ENCODE data around the gene ACSS3.

ACSS3 gene

DNA sequence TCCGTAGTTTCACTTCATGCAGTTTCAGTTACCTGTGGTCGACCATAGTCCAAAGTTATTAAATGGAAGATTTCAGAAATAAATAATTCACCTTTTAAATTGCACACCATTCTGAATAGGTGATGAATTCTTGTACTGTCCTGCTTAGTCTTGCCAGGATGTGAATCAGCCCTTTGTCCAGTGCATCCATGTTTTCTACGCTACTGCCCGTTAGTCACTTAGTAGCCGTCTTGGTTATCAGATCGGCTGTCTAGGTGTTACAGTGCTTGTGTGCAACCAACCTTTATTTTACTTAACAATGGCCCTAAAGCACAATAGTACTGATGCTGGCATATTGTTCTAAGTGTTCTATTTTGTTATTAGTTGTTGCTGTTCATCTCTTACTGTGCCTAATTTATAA, 146.7 kb downstream of the ACSS3 start:
- DNase-seq (ENCODE audit: low spot score) = no peak

GRCh38 chr12:81229759-81230158, 151.9 kb downstream of the ACSS3 start:
- no peak for DNase-seq (ENCODE audit: low spot score)

DNA sequence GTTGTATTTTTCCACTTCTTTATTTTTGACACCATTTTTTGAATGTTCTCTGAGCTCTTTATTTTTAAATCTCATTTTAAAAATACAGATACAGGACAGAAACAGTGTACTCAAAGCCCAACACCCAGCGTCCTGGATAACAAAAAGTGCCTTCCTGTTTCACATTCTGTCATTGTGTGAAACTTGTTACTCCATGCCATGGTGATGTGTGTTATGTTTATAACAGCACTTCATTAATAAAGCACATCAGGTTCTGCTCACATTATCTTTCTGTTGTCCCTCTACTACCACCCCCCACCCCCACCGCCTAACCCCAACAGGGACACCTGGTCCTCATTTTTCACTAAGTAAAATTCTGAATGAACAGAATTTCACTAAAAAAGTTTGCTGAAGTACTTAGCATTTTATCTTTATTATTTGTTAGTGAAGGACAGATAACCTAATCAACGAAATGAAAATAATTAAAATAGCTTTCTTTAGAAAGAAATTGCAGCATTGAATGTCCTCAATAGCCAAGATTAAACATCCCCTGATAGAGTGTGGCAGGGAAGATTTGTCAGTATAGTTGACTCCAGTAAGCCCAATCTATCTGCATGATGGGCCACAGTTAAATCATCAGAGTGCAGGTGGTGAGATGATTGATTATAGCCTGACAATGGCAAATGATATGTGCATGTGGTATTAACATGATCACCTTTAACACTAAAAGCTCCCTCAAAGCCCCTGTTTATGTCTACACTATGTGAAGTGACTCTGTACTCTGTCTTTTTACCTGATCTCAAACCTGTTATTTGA, 153.9 kb downstream of the ACSS3 start:
- no peak for DNase-seq (ENCODE audit: low spot score)

DNA sequence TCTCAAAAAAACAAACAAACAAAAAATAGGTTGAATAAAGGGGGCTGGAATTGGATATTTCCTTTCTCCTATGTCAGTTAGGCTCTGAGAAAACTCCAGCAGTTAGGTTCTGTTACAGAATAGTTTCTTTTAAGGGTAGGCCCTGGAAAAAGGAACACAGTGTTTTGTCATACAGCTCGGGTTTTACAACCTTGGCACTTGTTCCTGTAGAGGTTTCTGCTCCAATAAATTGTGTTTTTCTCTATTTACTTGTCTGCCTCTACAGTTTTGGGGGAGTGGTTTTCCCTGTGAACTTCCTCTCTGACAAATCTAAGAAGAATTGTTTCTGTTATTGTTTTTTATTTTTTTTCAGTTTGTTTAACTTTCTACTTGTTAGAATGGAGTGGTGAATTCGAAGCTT, 167.6 kb downstream of the ACSS3 start:
- DNase-seq (ENCODE audit: low spot score) = no peak

GRCh38 chr12:81245907-81246570, 168.2 kb downstream of the ACSS3 start:
- DNase-seq (ENCODE audit: low spot score) = no peak

GRCh38 chr12:81249976-81250375, 172.1 kb downstream of the ACSS3 start:
- DNase-seq (ENCODE audit: low spot score) = no peak

DNA sequence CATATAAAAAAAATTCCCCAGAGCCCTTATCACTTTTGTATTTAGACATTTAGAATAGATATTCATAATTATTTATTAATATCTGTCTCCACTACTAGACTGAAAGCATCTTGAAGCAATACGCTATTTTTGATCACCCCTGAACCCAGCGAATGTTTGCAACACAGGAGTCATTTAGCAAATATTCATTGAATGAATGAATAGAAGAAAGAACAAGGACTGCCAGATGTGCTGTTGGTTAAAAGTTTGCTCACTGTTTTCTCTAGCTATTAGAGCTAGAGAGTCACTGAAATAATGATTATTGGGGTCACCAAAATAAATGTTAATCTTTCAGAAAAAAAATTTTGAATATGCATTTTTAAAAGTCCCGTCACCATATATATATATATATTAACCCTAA, 174.3 kb downstream of the ACSS3 start:
- DNase-seq (ENCODE audit: low spot score) = no peak

DNA sequence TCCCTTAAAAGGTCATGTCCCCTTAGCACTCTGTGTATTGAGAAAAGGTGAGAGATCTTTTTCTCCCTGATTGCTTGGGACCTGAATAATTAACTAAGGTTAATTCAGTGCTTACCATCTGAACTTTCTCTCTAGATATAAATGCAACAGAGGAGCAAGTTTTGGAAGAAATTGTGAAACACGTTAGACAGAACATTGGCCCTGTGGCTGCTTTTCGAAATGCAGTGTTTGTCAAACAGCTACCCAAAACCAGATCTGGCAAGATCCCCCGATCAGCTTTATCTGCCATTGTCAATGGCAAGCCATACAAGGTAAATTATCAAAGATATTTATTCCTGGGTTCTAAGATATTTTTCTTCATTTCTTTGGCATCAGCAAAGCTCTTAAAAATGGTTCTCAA, 175.5 kb downstream of the ACSS3 start:
- DNase-seq (ENCODE audit: low spot score) = no peak

- no peak for DNase-seq (ENCODE audit: low spot score)
Measured at GRCh38 chr12:81255456-81255855, 177.6 kb downstream of the ACSS3 start.

DNA sequence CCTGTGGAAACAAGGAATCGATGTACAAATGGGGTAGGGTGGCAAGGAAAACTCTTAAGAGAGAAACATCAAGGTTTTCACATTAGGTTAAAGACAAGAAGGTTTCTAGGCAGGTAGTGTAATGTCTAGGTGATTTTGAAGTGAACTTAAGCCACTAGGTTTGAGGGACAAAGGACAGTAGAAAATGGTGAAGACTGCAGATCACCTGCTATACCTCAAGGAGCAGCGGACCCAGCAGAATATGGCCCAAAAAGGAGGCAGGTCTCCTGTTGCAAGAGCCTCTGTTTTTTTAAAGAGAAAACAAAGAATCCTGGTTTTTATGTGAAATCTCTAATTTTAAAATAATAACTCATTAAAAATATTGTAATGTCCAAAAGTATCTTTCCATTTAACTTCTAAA, 178.1 kb downstream of the ACSS3 start:
- DNase-seq (ENCODE audit: low spot score) = no peak

DNA sequence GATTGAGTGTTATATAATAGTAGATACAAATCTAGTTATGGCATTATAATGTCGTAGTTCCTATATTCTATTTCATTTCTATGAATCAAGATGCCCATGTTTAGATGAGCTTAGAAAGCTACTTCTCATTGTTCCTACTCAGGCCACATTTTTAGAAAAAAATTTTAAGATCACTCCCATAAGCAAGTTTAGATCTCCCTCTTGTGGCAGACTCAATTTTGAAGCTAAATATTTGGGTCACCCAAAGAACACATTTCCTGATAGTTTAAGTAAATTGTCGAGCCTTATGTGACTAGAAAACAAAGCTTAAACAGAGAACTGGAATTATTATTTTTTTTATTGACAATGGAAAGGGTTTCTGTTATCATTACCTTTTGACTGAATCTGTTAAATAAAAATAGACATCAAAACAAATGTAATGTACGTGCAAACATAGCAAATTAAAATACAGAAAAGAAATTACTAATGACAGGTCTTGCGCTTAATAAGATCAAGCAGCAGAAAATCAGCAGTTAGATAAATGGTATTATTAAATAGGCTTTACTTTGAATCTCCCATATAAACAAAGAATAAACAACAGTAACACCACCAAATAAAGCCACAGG, 180.2 kb downstream of the ACSS3 start:
- DNase-seq (ENCODE audit: low spot score) = no peak

DNA sequence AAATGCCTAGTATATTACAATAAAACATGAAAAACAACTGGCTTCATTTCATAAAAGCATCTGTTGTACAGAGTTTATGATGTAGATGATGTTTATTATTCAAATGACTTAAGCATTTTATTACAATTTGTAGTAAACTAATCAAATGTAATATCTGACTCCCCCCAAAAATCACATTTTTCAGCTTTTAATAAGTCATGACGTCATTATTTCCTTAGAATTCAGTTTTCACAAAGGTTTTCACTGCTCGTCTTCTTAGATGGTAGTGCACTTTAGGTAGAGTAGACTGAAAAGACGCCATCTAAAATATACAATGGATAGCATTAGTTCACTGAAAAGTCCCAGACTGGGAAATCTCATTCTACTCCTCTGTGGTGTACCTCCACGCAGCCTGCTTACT, 181.5 kb downstream of the ACSS3 start:
- DNase-seq (ENCODE audit: low spot score) = no peak

GRCh38 chr12:81261508-81262207, 183.8 kb downstream of the ACSS3 start:
- DNase-seq (ENCODE audit: low spot score) = no peak

- DNase-seq (ENCODE audit: low spot score) = no peak
Measured at GRCh38 chr12:81263072-81263471, 185.2 kb downstream of the ACSS3 start.

DNA sequence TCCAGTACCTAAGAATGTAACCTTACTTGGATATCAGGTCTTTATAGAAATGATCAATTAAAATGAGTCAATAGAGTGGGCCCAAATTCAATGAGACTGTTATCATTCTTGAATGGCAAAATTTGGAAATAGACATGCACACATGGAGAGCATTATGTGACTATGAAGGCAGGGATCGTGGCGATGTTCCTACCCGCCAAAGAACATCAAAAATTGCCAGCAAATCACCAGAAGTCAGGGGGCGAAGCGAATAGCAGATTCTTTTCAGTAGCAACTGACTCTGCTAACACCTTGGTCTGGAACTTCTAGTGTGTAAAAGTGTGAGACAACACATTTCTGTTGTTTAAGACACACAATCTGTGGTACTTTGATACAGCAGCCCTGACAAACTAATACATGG, 192.5 kb downstream of the ACSS3 start:
- DNase-seq (ENCODE audit: low spot score) = no peak

GRCh38 chr12:81274637-81275529, 197.0 kb downstream of the ACSS3 start:
- no peak for DNase-seq (ENCODE audit: low spot score)

GRCh38 chr12:81284137-81284536, 206.3 kb downstream of the ACSS3 start:
- DNase-seq (ENCODE audit: low spot score) = no peak

DNA sequence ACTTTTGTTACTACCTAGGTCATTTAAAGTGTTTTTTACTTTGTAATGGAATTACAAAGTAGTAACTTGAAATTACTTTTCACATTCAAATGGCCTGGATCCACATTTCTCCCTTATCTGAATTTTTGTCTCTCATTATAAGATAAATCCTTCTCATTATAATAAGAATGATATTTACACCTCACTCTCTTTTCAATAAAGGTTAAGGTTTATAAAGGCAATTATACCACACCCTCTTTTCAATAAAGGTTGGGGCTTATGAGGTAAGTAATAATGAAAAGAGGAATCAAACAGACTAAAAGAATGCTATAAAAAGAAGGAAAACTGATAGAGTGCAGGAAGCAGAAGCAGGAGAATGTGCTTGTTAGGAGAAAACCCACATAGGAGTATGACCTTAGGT, 210.8 kb downstream of the ACSS3 start:
- DNase-seq (ENCODE audit: low spot score) = no peak

DNA sequence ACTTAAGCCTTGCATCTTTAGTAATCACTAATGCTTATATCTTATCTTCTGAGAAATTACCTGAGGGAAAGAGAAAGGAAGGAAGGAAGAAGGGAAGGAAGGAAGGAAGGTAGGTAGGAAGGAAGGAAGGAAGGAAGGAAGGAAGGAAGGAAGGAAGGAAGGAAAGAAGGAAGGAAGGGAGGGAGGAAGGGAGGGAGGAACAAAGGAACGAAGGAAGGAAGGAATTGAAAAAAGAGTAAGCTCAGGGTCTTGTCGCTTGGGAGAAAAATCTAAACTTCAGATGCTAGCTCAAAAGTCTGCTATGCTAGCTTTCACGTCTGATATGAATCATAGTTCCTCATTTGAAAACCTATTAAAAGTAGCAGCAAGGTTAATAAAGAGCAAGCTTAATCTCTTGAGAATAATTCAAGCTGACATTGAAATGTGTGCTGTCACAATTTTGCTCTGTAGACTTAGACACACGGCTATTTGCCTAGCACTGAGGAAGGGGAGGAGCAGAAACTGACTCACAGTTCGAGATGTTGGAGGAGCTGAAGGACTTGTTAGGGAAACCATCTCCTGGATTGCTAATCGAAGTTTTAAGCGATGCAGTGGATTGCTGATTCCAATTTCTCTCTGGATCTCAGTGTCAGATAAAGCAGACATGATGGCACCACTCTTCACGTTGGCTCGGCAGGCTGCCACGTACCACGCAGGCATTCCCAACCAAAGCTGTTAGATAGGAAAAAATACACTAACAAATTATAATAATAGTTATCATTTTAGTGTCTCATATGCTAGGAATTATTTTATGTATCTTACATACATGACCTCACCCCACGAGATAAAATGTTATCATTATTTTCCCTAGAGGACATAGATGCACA, 216.7 kb downstream of the ACSS3 start:
- no peak for DNase-seq (ENCODE audit: low spot score)

DNA sequence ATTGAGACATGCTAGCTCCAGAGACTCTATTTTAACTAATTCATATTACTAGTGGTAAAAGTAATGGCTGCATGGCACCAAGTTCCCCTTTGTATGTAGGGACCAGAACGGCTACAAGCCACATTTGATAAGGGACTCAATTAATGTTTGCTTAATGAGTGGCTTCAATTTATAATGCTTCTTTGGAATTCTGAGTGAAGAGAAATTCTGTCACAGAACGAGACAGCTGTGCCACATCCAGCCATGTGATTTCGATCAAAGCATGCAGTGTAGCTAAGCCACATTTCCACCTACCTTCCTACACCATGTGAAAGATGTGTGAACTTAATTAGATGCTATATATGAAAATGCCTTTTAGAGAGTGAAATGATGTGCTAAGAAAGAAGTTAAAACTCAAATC, 217.4 kb downstream of the ACSS3 start:
- DNase-seq (ENCODE audit: low spot score) = no peak
